Osteoblast (primary cell): ENCODE results near the gene C2CD5. TPM values are rescaled to one million over a fixed set of nuclear protein-coding genes. Genes with fewer than 3 reads are reported as not detected.
"Not testable (repeated sequence)": the region's sequence is repeated elsewhere in the genome, so short reads cannot be mapped to it uniquely, and the experiment has no call there.

Experiments
- DNase-seq: peaks from one replicate; pipeline ENCODE4 v3.0.0; 2011; ENCODE audit warnings: low spot score, mixed read lengths; ENCODE audit not compliant: insufficient read length; ENCODE audit errors: missing footprints
- H2AFZ ChIP-seq: 2 replicates; pipeline ENCODE4 v1.6.0; 2011; ENCODE audit warnings: mild to moderate bottlenecking, low read length
- H3K27ac ChIP-seq: 2 replicates; pipeline ENCODE4 v1.5.1; 2011; ENCODE audit warnings: mild to moderate bottlenecking, low read depth, low read length, moderate library complexity
- H3K27me3 ChIP-seq: 2 replicates; pipeline ENCODE4 v1.6.0; 2012; ENCODE audit warnings: mild to moderate bottlenecking, control low read depth, inconsistent platforms, low read length, moderate library complexity; ENCODE audit not compliant: insufficient read depth
- H3K36me3 ChIP-seq: 2 replicates; pipeline ENCODE4 v1.5.1; 2011; ENCODE audit warnings: mild to moderate bottlenecking, low read length, control low read depth, moderate library complexity; ENCODE audit not compliant: insufficient read depth
- H3K4me1 ChIP-seq: 2 replicates; pipeline ENCODE4 v1.5.1; 2011; ENCODE audit warnings: mild to moderate bottlenecking, low read length, control low read depth, moderate library complexity; ENCODE audit not compliant: insufficient read depth
- H3K4me2 ChIP-seq: 2 replicates; pipeline ENCODE4 v1.6.0; 2011; ENCODE audit warnings: mild to moderate bottlenecking, low read length; ENCODE audit not compliant: insufficient read depth
- H3K4me3 ChIP-seq: fragments of 200-600 bp; sonication (generic); 3 replicates; pipeline ENCODE4 v1.5.1; 2012; ENCODE audit warnings: mild to moderate bottlenecking, low read length, inconsistent platforms; ENCODE audit not compliant: insufficient read depth
- H3K79me2 ChIP-seq: 2 replicates; pipeline ENCODE4 v1.6.0; 2012; ENCODE audit warnings: mild to moderate bottlenecking, low read length, control low read depth, inconsistent platforms; ENCODE audit not compliant: insufficient read depth
- H3K9me3 ChIP-seq: 2 replicates; pipeline ENCODE4 v1.5.1; 2011; ENCODE audit warnings: low read depth, low read length, control low read depth
- H4K20me1 ChIP-seq: 2 replicates; pipeline ENCODE4 v1.6.0; 2012; ENCODE audit warnings: mild to moderate bottlenecking, low read length, control low read depth; ENCODE audit not compliant: insufficient read depth
- total RNA-seq: library from RNA; depleted of rRNA; stranded (reverse); fragments of >200 nt; gene quantifications from 2 replicates; pipeline ENCODE4 v1.2.3, GENCODE V29; 2012
- TF ChIP-seq, protein P1 (sequence below): IDR thresholded peaks from 2 replicates; pipeline ENCODE4 v1.5.1; 2011; ENCODE audit warnings: mild to moderate bottlenecking, low read depth, low read length, moderate library complexity; ENCODE audit errors: extremely low read depth

Gene C2CD5
- total RNA-seq, 1 donor = 22.1 TPM

DNA sequence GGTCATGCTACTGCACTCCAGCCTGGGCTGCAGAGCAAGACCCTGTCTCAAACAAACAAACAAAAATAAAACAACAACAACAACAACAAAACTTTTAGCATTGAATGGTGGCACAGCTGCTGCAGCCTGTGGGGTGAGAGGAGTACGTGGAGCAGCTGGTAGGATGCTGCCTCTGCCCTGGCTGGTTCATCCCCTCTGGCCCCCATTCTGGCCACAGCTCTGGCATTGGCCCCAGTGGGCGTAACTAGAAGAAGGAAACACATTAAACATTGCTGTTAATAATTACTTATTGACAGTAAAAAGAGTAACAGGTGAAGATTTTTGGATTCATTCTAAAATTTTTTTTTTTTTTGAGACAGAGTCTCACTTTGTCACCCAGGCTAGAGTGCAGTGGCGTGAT lies 28.8 kb upstream of the C2CD5 start:
- no peak for DNase-seq
- Histone ChIP-seq H3K27me3 (no peaks in the 10 kb centered on the region), H3K79me2 (no peaks in the 10 kb centered on the region), H3K4me2 (no peak overlapping the region), H4K20me1 (no peaks in the 10 kb centered on the region), H3K9me3 (no peaks in the 10 kb centered on the region), H3K27ac (no peak overlapping the region), H3K4me1 (no peaks in the 10 kb centered on the region), H3K4me3 (no peak overlapping the region), H3K36me3 (no peaks in the 10 kb centered on the region), H2AFZ (no peak overlapping the region)
- TF ChIP-seq, protein P1, sequence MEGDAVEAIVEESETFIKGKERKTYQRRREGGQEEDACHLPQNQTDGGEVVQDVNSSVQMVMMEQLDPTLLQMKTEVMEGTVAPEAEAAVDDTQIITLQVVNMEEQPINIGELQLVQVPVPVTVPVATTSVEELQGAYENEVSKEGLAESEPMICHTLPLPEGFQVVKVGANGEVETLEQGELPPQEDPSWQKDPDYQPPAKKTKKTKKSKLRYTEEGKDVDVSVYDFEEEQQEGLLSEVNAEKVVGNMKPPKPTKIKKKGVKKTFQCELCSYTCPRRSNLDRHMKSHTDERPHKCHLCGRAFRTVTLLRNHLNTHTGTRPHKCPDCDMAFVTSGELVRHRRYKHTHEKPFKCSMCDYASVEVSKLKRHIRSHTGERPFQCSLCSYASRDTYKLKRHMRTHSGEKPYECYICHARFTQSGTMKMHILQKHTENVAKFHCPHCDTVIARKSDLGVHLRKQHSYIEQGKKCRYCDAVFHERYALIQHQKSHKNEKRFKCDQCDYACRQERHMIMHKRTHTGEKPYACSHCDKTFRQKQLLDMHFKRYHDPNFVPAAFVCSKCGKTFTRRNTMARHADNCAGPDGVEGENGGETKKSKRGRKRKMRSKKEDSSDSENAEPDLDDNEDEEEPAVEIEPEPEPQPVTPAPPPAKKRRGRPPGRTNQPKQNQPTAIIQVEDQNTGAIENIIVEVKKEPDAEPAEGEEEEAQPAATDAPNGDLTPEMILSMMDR = no peak

DNA sequence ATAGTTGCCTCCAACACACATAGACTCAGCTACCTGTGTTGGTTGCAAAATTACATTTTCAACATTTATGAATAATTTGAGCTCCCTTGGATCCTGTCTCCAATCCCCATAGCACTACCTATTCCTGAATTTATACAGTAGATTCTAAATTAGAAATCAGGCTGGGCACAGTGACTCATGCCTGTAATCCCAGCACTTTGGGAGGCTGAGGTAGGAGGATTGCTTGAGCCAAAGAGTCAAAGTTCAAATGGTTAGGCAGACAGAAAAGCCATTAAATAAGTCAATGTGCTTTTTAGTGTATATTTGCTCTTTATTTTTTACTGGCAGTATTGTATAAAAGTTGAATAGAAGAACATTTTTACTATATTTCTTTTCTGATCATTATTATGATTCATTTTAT lies 24.9 kb upstream of the C2CD5 start:
- Histone ChIP-seq H3K4me1 (no peaks in the 10 kb centered on the region), H3K4me2 (no peak overlapping the region), H3K27ac (no peak overlapping the region), H2AFZ (no peak overlapping the region), H3K79me2 (no peaks in the 10 kb centered on the region), H4K20me1 (no peaks in the 10 kb centered on the region), H3K27me3 (no peaks in the 10 kb centered on the region), H3K9me3 (no peaks in the 10 kb centered on the region), H3K4me3 (no peak overlapping the region), H3K36me3 (no peaks in the 10 kb centered on the region)
- no peak for DNase-seq
- TF ChIP-seq, protein P1 = no peak

DNA sequence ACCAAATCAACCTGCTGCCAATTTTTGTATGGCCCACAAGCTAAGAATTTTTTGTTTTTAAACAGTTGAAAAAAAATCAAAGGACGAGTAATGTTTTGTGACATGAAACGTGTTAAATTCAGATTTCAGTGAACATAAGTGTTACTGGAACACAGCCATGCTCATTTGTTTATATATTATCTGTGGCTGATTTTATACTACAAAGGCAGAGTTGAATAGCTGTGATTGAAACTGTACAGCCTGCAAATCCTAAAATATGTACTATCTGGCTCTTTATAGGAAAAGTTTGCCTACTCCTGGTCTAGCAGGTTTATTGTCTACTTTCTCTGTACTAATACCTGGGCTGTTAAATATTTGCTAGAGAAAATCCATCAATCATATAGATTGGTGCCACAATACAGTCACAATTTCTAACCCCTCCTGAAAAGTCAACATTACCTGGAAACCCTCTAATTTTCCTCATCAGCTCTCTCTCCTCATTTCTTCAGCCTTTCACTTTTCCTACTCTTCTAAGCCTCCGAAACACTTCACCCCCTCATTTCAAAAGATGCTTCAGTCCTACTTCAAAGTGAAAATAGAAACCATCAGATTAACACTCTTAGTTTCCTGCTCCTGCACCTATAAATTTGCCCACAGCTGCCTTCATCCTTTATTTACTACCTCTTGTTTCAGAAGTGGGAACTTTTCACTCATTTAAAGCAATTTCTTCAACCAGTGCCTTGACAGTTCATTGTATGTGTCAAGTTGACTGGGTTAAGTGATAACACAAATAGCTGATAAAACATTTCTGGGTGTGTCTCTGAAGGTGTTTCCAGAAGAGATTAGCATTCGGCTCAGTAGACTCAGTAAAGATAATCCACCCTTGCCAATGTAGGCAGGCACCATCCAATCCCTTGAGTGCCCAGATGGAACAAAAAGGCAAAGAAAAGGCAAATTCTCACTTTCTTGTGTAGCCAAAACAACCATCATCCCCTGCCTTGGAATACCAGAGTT lies 18.0 kb upstream of the C2CD5 start:
- Histone ChIP-seq H3K4me3 (no peak overlapping the region), H3K9me3 (no peaks in the 10 kb centered on the region), H4K20me1 (no peaks in the 10 kb centered on the region), H3K27me3 (peaks cover 5% of the 10 kb centered on the region), H2AFZ (no peak overlapping the region), H3K4me2 (no peak overlapping the region), H3K27ac (no peak overlapping the region), H3K79me2 (no peaks in the 10 kb centered on the region), H3K36me3 (no peaks in the 10 kb centered on the region), H3K4me1 (no peaks in the 10 kb centered on the region)
- DNase-seq = no peak
- TF ChIP-seq, protein P1 = no peak

DNA sequence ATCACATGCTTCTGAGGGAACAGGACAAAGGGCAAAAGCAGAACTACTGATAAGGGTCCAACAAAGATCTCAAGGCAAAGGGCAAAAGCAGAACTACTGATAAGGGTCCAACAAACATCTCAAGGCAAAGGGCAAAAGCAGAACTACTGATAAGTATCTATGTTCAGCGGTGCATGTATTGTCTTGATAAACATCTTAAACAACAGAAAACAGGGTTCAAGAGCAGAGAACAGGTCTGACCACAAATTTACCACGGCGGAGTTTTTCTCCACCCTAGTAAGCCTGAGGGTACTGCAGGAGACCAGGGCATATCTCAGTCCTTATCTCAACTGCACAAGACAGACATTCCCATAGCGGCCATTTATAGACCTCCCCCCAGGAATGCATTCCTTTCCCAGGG lies 10.4 kb upstream of the C2CD5 start:
- H3K4me3 ChIP-seq, H4K20me1 ChIP-seq, H3K27ac ChIP-seq, H3K9me3 ChIP-seq, DNase-seq, H2AFZ ChIP-seq, H3K4me2 ChIP-seq, H3K36me3 ChIP-seq, H3K79me2 ChIP-seq, H3K27me3 ChIP-seq, H3K4me1 ChIP-seq: not testable (repeated sequence)
